ENCODE results near the gene SPRED3. TPM values are rescaled to one million over a fixed set of nuclear protein-coding genes. Genes with fewer than 3 reads are reported as not detected.
"Not testable (repeated sequence)": the region's sequence is repeated elsewhere in the genome, so short reads cannot be mapped to it uniquely, and the experiment has no call there.

The SPRED3 gene
- total RNA-seq, 1 donor from 2014 or later, result 2.1 TPM

DNA sequence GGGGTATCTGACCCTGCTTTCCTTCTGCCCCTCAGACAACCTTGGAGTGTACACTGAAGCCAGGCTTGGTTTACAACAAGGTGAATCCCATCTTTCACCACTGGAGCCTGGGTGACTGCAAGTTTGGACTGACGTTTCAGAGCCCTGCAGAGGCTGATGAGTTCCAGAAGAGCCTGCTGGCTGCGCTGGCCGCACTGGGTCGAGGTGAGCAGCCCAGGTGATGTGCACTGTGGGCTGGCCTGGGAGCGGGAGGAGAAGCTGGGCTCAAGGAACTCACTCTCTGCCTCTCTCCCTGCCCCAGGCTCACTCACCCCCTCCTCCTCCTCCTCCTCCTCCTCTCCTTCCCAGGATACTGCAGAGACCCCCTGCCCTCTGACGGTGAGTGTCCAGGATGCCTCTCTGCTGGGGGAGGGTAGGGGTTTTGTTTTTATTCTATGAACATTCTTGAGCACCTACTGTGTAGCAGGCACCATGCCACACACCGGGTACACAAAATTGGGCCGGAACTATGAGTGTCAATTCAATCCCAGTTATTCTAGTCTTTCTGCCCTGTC, 3.5 kb downstream of the SPRED3 start:
- no peak for DNase-seq (ENCODE audit: low spot score)

GRCh38 chr19:38392707-38393308, 4.3 kb downstream of the SPRED3 start:
- no peak for DNase-seq (ENCODE audit: low spot score)

DNA sequence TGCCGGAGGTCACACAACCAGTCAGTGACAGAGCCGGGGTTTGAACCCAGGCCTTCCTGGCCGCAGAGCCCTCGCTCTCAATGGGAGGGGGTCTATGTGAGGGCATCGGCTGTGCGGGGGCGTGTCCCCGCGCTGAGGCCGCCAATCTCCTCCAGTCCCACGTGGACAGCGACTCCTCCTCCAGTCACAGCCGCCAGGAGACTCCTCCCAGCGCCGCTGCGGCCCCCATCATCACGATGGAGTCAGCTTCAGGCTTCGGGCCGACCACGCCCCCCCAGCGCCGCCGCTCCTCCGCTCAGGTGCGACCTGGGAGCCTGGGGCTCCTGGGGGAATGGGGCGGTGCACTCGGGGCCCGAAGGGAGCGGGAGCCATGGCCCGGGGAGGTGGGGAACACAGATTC, 6.0 kb downstream of the SPRED3 start:
- DNase-seq (ENCODE audit: low spot score), result no peak

- no peak for DNase-seq (ENCODE audit: low spot score)
Measured at GRCh38 chr19:38395381-38396114, 7.1 kb downstream of the SPRED3 start.

DNA sequence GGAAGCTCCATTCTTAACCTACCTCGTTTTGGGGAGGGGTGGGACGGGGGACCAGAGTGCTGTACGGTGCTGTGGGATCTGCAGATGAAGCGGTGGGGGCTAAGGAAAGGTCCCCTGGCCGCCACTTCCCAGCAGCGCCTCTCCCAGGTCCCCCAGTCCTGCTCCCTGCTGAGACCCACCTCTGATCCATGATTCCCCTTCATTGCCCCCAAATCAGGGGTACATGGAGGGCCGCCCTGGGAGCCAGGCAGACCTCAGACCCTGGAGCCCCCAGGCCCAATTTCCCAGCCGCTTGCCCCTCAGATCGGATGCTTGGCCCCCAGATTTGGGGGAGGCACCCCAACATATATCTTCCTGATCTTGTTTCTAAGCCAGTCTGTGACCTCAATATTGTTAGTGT, 10.6 kb downstream of the SPRED3 start:
- DNase-seq (ENCODE audit: low spot score), result no peak

- no peak for DNase-seq (ENCODE audit: low spot score)
Measured at GRCh38 chr19:38399537-38399936, 11.0 kb downstream of the SPRED3 start.

GRCh38 chr19:38400361-38400760, 11.9 kb downstream of the SPRED3 start:
- no peak for DNase-seq (ENCODE audit: low spot score)

DNA sequence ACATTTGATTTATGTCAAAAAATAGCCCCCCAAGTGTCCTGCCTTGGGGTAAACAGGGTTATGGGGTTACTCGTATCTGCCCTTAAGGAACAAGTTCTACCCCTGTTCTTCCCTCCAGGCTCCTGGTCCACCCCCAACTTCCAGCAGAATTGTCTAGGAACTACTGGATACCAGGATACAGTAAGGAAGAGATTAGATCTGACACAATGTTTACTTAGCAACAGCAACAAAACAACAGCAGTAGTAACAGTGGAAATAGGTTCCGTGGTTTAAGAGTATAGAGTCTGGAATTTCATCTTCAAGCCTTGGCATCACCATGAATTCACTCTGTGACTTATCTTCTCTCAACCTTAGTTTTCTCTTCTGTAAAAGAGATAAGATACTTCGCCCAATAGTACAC, 12.7 kb downstream of the SPRED3 start:
- no peak for DNase-seq (ENCODE audit: low spot score)

GRCh38 chr19:38402623-38402966, 14.1 kb downstream of the SPRED3 start:
- no peak for DNase-seq (ENCODE audit: low spot score)

DNA sequence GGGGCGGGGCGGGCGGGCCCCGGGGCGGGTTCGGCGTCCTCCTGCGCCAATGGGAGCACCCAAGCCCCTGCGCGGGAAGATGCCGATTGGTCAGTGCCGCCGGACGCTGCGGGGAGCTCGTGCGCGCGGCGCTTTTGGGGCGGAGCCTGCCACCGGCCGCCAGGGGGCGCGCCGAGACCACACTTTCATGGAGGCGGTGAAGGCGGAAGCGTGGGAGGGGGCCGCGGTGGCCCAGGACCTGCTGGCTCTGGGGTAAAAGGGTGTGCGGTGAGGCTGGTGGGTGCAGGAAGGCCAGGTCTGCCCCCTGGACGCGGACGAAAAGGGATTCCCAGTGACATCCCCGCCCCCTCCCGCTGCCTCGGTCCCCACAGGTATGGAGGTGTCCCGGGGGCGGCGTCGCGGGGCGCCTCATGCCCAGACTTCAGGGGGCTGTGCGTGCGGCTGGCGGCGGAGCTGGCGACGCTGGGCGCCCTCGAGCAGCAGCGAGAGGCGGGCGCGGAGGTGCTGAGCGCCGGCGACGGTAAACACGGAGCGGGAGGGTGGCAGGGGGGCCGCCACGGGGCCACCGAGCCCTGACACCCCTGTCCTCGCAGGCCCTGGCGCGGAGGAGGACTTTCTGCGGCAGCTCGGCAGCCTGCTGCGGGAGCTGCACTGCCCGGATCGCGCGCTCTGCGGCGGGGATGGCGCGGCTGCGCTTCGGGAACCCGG, 14.6 kb downstream of the SPRED3 start, which contains the start of gene FAM98C:
FAM98C (plus strand) TSS at position 127 of the 708 bp plus-strand sequence; CDS start at position 188, 61 bp downstream.
- DNase-seq (ENCODE audit: low spot score), result peak; percentile 97

GRCh38 chr19:38404858-38405257, 16.4 kb downstream of the SPRED3 start:
- DNase-seq (ENCODE audit: low spot score), result no peak

- no peak for DNase-seq (ENCODE audit: low spot score)
Measured at GRCh38 chr19:38405276-38405675, 16.8 kb downstream of the SPRED3 start.

DNA sequence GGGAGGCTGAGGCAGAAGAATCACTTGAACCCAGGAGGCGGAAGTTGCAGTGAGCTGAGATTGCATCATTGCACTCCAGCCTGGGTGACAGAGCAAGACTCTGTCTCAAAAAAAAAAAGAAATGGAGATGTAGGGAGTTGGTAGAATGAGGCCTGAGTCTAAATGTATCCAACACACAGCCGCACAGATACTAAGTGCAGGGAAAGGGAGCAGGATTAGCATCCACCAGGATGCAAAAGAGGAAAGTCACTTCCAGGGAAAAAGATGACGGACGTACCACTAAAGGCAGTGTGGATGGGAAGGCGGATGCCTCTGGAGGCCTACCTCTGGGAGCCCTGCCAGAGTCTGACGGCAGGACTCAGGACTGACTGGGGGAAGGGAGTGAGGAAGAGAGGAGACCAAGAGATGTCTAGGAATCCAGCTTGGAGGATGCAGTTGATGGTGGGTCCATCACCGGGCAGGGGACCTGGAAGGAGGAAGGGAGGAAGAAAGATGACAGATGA, 21.2 kb downstream of the SPRED3 start:
- no peak for DNase-seq (ENCODE audit: low spot score)

GRCh38 chr19:38410407-38410806, 21.9 kb downstream of the SPRED3 start:
- DNase-seq (ENCODE audit: low spot score), result not testable (repeated sequence)

- no peak for DNase-seq (ENCODE audit: low spot score)
Measured at GRCh38 chr19:38411041-38411712, 22.7 kb downstream of the SPRED3 start.

- DNase-seq (ENCODE audit: low spot score), result not testable (repeated sequence)
Measured at GRCh38 chr19:38411898-38412297, 23.4 kb downstream of the SPRED3 start.

- no peak for DNase-seq (ENCODE audit: low spot score)
Measured at GRCh38 chr19:38412491-38412890, 24.0 kb downstream of the SPRED3 start.

- DNase-seq (ENCODE audit: low spot score), result no peak
Measured at GRCh38 chr19:38412961-38413360, 24.5 kb downstream of the SPRED3 start.

DNA sequence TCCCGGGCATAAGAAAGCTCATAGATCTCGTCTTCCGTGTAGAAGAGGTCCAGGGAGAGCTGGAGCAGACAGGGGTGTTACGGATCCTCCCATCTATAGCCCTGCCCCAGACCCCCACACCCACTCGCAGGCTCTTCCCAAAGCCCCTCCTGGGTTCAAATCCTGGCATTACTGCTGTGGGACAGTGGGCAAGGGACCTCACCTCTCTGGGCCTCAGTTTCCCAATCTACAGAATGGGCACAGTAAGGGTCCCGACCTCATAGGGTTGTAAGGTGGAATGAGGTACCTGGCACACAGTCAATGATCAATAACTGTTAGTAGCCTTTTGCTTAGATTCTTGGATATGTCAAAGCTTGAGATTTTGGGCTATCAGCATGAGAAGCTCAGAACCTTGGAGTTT, 24.9 kb downstream of the SPRED3 start:
- no peak for DNase-seq (ENCODE audit: low spot score)

GRCh38 chr19:38417146-38417543, 28.6 kb downstream of the SPRED3 start:
- DNase-seq (ENCODE audit: low spot score), result no peak

- DNase-seq (ENCODE audit: low spot score), result peak; percentile 76
Measured at GRCh38 chr19:38417544-38418506, 29.3 kb downstream of the SPRED3 start.
